A673 (cell line): ENCODE data around the gene WNK2. TPM values are rescaled to one million over a fixed set of nuclear protein-coding genes. Genes with fewer than 3 reads are reported as not detected.

ENCODE experiments used
- BruUV-seq: library from RNA; stranded (reverse); fragments of 400-500 nt; replicated peaks from 2 replicates; lab custom pipeline; 2021; lab: Mats Ljungman, UMichigan
- CTCF ChIA-PET: fragments of 300-600 bp; sonication (Branson Sonifier 250); formaldehyde crosslinking; loops from one replicate; lab custom pipeline; 2022; ENCODE audit warnings: antibody characterized with exemption; lab: Charles Lee
- POLR2A ChIA-PET: fragments of 300-600 bp; sonication (Branson Sonifier 250); formaldehyde crosslinking; loops from one replicate; lab custom pipeline; 2022; ENCODE audit warnings: antibody characterized with exemption; ENCODE audit not compliant: low non-redundant PET; lab: Charles Lee
- DNase-seq: peaks from one replicate; pipeline ENCODE4 v3.0.0-alpha.2; 2015; ENCODE audit warnings: low spot score
- H3K27ac ChIP-seq: fragments of 200-600 bp; sonication (generic); 2 replicates; pipeline ENCODE4 v1.5.1; 2016; ENCODE audit warnings: mixed run types, low read depth, mild to moderate bottlenecking, mixed read lengths, antibody characterized with exemption, low read length; ENCODE audit not compliant: poor library complexity, severe bottlenecking
- H3K27me3 ChIP-seq: fragments of 200-600 bp; sonication (generic); replicated peaks from 2 replicates; pipeline ENCODE4 v1.6.1; 2017; ENCODE audit warnings: mixed run types, low read depth, mild to moderate bottlenecking, mixed read lengths, antibody characterized with exemption, low read length; ENCODE audit not compliant: insufficient read depth, poor library complexity
- H3K36me3 ChIP-seq: fragments of 200-600 bp; sonication (generic); 2 replicates; pipeline ENCODE4 v1.6.1; 2016; ENCODE audit warnings: mixed run types, mild to moderate bottlenecking, mixed read lengths, antibody characterized with exemption, low read length; ENCODE audit not compliant: insufficient read depth, poor library complexity, severe bottlenecking
- H3K4me1 ChIP-seq: fragments of 200-600 bp; sonication (generic); 2 replicates; pipeline ENCODE4 v1.6.1; 2017; ENCODE audit warnings: mixed run types, mild to moderate bottlenecking, mixed read lengths, antibody characterized with exemption, low read length; ENCODE audit not compliant: insufficient read depth, poor library complexity, severe bottlenecking
- H3K4me3 ChIP-seq: fragments of 200-600 bp; sonication (generic); 2 replicates; pipeline ENCODE4 v1.5.1; 2016; ENCODE audit warnings: low read depth, mixed run types, mild to moderate bottlenecking, mixed read lengths, low read length; ENCODE audit not compliant: poor library complexity, severe bottlenecking
- H3K9me3 ChIP-seq: fragments of 200-600 bp; sonication (generic); 2 replicates; pipeline ENCODE4 v1.6.1; 2016; ENCODE audit warnings: mixed run types, low read depth, mild to moderate bottlenecking, mixed read lengths, antibody characterized with exemption, low read length; ENCODE audit not compliant: poor library complexity, severe bottlenecking
- EZH2 ChIP-seq: fragments of 200-600 bp; sonication (generic); IDR thresholded peaks from 2 replicates; pipeline ENCODE4 v1.6.1; 2017; ENCODE audit warnings: borderline replicate concordance, low read depth, mild to moderate bottlenecking, mixed read lengths, antibody characterized with exemption, low read length; ENCODE audit not compliant: poor library complexity, severe bottlenecking
- intact Hi-C: fragments of 100-400 bp; cut with micrococcal nuclease; formaldehyde crosslinking; loops from one replicate; pipeline ENCODE4 v1.10.0; 2022; ENCODE audit not compliant: unreplicated experiment
- total RNA-seq: library from RNA; stranded (reverse); gene quantifications from 2 replicates; pipeline ENCODE4 v1.2.3, GENCODE V29; 2021
- TF ChIP-seq, protein P1 (sequence below): fragments of 300-800, 200-600 bp; sonication (generic); conservative IDR thresholded peaks from 2 replicates; pipeline ENCODE4 v1.5.1; 2017; ENCODE audit warnings: low read depth, mild to moderate bottlenecking, antibody characterized with exemption, low read length, moderate library complexity, mixed read lengths

WNK2 gene
- total RNA-seq, 1 experiment from 2014 or later = 9.6 TPM

DNA sequence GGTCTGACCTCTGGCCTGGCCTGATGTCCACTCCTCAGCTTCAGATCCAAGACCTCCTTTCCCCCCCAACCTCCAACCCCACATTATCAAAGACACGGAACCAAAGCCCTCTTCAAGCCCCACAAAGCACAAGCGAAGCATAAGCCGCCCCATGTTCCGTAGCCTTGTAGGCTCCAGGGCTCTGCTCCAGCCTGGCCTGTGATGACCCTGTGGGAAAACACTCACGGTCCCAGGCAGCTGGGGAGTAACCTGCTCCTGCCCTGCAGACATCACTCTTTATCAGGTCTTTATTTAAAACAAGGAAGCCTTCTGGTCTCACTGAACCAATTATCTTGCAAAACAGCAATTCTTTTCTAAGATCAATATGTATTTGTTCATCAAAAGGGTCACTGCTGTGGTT, 15.4 kb upstream of the WNK2 start:
- no peak for DNase-seq
- no TSS peak for BruUV-seq
- Histone ChIP-seq H3K27me3 (no peaks in the 10 kb centered on the region), H3K4me1 (no peaks in the 10 kb centered on the region), H3K27ac (no peak overlapping the region), H3K36me3 (no peaks in the 10 kb centered on the region), H3K9me3 (no peaks in the 10 kb centered on the region), H3K4me3 (no peak overlapping the region)
- TF ChIP-seq, protein P1, sequence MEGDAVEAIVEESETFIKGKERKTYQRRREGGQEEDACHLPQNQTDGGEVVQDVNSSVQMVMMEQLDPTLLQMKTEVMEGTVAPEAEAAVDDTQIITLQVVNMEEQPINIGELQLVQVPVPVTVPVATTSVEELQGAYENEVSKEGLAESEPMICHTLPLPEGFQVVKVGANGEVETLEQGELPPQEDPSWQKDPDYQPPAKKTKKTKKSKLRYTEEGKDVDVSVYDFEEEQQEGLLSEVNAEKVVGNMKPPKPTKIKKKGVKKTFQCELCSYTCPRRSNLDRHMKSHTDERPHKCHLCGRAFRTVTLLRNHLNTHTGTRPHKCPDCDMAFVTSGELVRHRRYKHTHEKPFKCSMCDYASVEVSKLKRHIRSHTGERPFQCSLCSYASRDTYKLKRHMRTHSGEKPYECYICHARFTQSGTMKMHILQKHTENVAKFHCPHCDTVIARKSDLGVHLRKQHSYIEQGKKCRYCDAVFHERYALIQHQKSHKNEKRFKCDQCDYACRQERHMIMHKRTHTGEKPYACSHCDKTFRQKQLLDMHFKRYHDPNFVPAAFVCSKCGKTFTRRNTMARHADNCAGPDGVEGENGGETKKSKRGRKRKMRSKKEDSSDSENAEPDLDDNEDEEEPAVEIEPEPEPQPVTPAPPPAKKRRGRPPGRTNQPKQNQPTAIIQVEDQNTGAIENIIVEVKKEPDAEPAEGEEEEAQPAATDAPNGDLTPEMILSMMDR = no peak
- TF ChIP-seq EZH2 = no peak
- intact Hi-C loops = no loop called here
- POLR2A ChIA-PET = no interaction called here
- CTCF ChIA-PET = no interaction called here

DNA sequence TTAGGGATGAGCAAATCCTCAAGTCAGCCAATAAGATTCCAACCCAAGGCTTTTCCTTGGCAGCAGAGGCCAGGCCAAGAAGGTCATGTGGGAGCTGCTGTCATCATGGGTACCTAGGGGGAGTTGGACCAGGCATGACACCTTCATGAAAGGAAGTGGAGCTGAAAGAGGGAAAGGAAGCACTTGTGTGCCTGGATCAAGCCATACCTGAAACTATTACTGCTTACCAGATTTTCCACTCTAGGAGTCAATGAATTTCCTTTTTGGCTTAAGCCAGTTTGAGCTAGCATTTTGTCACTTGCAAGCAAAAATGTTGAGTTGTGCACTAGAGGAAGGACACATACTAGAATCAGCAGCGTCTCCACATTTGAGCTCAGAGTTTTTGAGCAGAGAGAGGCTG, 14.5 kb upstream of the WNK2 start:
- ChIA-PET POLR2A (no interaction called here), CTCF (no interaction called here)
- Histone ChIP-seq H3K9me3 (no peaks in the 10 kb centered on the region), H3K36me3 (no peaks in the 10 kb centered on the region), H3K4me1 (no peaks in the 10 kb centered on the region), H3K27ac (no peak overlapping the region), H3K4me3 (no peak overlapping the region), H3K27me3 (no peaks in the 10 kb centered on the region)
- DNase-seq = no peak
- no TSS peak for BruUV-seq
- TF ChIP-seq, protein P1 = no peak
- no peak for TF ChIP-seq EZH2
- intact Hi-C loops = no loop called here

DNA sequence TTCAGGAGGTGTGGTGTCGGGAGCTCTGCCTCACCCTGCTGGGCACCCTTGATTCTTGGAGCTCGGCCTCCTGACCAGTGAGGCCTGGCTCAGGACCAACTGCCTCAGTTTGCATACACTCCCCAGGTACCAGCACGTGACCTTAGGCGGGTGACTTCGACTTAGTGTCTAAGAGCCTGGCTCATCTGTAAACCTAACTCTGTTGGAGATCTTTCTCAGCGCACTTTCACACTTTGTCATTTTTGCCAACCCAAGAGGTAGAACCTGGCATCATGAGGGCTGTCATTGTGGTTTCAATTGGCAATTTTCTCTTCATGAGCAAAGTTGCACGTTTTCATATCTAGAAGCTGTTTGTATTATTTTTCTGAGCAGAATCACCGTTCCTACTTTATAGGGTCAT, 13.4 kb upstream of the WNK2 start:
- no TSS peak for BruUV-seq
- POLR2A ChIA-PET = no interaction called here
- no peak overlapping the region for H3K27ac ChIP-seq
- H3K4me1 ChIP-seq = no peaks in the 10 kb centered on the region
- TF ChIP-seq, protein P1 = no peak
- no peak for TF ChIP-seq EZH2
- no peak overlapping the region for H3K4me3 ChIP-seq
- intact Hi-C loops = no loop called here
- DNase-seq = no peak
- no peaks in the 10 kb centered on the region for H3K9me3 ChIP-seq
- H3K27me3 ChIP-seq = no peaks in the 10 kb centered on the region
- H3K36me3 ChIP-seq = no peaks in the 10 kb centered on the region
- CTCF ChIA-PET = no interaction called here
